GM12878 (cell line): Measurements from ENCODE around the gene FAF1. TPM values are rescaled to one million over a fixed set of nuclear protein-coding genes. Genes with fewer than 3 reads are reported as not detected.

Source experiments
- ATAC-seq: fragments of 200-7000 bp; cut with Tn5 transposase; 3 replicates; pipeline ENCODE4 v1.9.1; 2020; ENCODE audit warnings: mild to moderate bottlenecking, moderate library complexity
- BruUV-seq: library from RNA; stranded (reverse); fragments of 400-500 nt; replicated peaks from 2 replicates; lab custom pipeline; 2021; lab: Mats Ljungman, UMichigan
- CTCF ChIA-PET: fragments of 300-600 bp; sonication (Branson Sonifier 250); formaldehyde crosslinking; extraction: SDS; loops from one replicate; lab custom pipeline; 2021; ENCODE audit warnings: inconsistent platforms; lab: Yijun Ruan, JAX
- POLR2A ChIA-PET: fragments of 350-600 bp; formaldehyde crosslinking; extraction: SDS; loops from one replicate; lab custom pipeline; 2021; ENCODE audit warnings: inconsistent platforms; lab: Charles Lee
- RAD21 ChIA-PET: fragments of 300-600 bp; sonication (Branson Sonifier 250); formaldehyde crosslinking; loops from one replicate; lab custom pipeline; 2023; ENCODE audit warnings: antibody characterized with exemption; ENCODE audit not compliant: unreplicated experiment; lab: Charles Lee
- SMC1A ChIA-PET: fragments of 300-600 bp; sonication (Branson Sonifier 250); formaldehyde crosslinking; loops from one replicate; lab custom pipeline; 2023; ENCODE audit not compliant: unreplicated experiment, uncharacterized antibody; lab: Charles Lee
- DNase-seq: peaks from one replicate; pipeline ENCODE4 v3.0.0-alpha.2; 2011; ENCODE audit warnings: low read depth, low spot score
- FAIRE-seq: peaks from 3 replicates; lab custom pipeline; 2011; peaks lifted over from hg19 to GRCh38; lab: Jason Lieb, UNC
- H2AFZ ChIP-seq: 2 replicates; pipeline ENCODE4 v1.6.0; 2011; ENCODE audit warnings: low read depth, low read length, control low read depth; ENCODE audit not compliant: control insufficient read depth
- H3K27ac ChIP-seq: 2 replicates; pipeline ENCODE4 v1.5.1; 2011; ENCODE audit warnings: control low read depth; ENCODE audit not compliant: control insufficient read depth, insufficient read depth
- H3K27me3 ChIP-seq, 2 experiments: replicated peaks in 1 of 2; 2 replicates each; pipeline versions ENCODE4 v1.6.0 to v1.6.1; 2011; ENCODE audit warnings: low read length in 1 of 2; ENCODE audit not compliant: control insufficient read depth in 2 of 2, insufficient read depth in 2 of 2
- H3K36me3 ChIP-seq, 2 experiments: 2 replicates each; pipeline ENCODE4 v1.5.1; 2011; ENCODE audit warnings: low read length in 1 of 2; ENCODE audit not compliant: control insufficient read depth in 2 of 2, insufficient read depth in 2 of 2
- H3K4me1 ChIP-seq: 2 replicates; pipeline ENCODE4 v1.6.1; 2011; ENCODE audit warnings: mild to moderate bottlenecking, low read length, moderate library complexity, mixed read lengths; ENCODE audit not compliant: control insufficient read depth, insufficient read depth
- H3K4me2 ChIP-seq: 2 replicates; pipeline ENCODE4 v1.6.0; 2011; ENCODE audit warnings: control low read depth; ENCODE audit not compliant: control insufficient read depth, insufficient read depth
- H3K4me3 ChIP-seq: fragments of 200-600 bp; sonication (generic); 2 replicates; pipeline ENCODE4 v1.5.1; 2016
- H3K79me2 ChIP-seq: 2 replicates; pipeline ENCODE4 v1.6.0; 2011; ENCODE audit warnings: low read length; ENCODE audit not compliant: control insufficient read depth, insufficient read depth
- H3K9ac ChIP-seq: 2 replicates; pipeline ENCODE4 v1.8.0; 2011; ENCODE audit warnings: low read length, control low read depth, mixed read lengths; ENCODE audit not compliant: control insufficient read depth, insufficient read depth
- H3K9me3 ChIP-seq: replicated peaks from 3 replicates; pipeline ENCODE4 v1.5.1; 2011; ENCODE audit warnings: mild to moderate bottlenecking, low read length; ENCODE audit not compliant: control insufficient read depth, insufficient read depth
- H4K20me1 ChIP-seq: 2 replicates; pipeline ENCODE4 v1.6.0; 2011; ENCODE audit not compliant: control insufficient read depth, insufficient read depth
- ASH2L ChIP-seq: fragments of 300-600, 200-600 bp; sonication (generic); IDR thresholded peaks from 2 replicates; pipeline ENCODE4 v1.6.1; 2017; ENCODE audit warnings: low read depth, mild to moderate bottlenecking, borderline replicate concordance
- BRCA1 ChIP-seq: IDR thresholded peaks from 2 replicates; pipeline ENCODE4 v1.6.1; 2011; ENCODE audit warnings: low read depth, low read length, improper control_type of control experiment
- FOXM1 ChIP-seq: IDR thresholded peaks from 2 replicates; pipeline ENCODE4 v1.6.1; 2012; ENCODE audit warnings: low read depth, mild to moderate bottlenecking, inconsistent platforms, low read length, moderate library complexity
- KLF5 ChIP-seq: fragments of 450-650 bp; IDR thresholded peaks from 2 replicates; pipeline ENCODE4 v1.6.1; 2014; ENCODE audit warnings: mild to moderate bottlenecking; ENCODE audit not compliant: partially characterized antibody
- NR2C2 ChIP-seq: IDR thresholded peaks from 2 replicates; pipeline ENCODE4 v1.6.1; 2011; ENCODE audit warnings: borderline replicate concordance, low read depth; ENCODE audit not compliant: control insufficient read depth, insufficient read length
- PRDM15 ChIP-seq: fragments of 450-650 bp; formaldehyde crosslinking; IDR thresholded peaks from 2 replicates; pipeline ENCODE4 v1.4.0; 2020; ENCODE audit warnings: mild to moderate bottlenecking, moderate library complexity
- RELA ChIP-seq: fragments of 450-650 bp; IDR thresholded peaks from 2 replicates; pipeline ENCODE4 v1.8.0; 2014; ENCODE audit warnings: borderline replicate concordance; ENCODE audit not compliant: partially characterized antibody
- RELB ChIP-seq: fragments of 450-650 bp; IDR thresholded peaks from 2 replicates; pipeline ENCODE4 v1.6.1; 2017; ENCODE audit warnings: low read depth, mild to moderate bottlenecking, moderate library complexity
- SIN3A ChIP-seq: IDR thresholded peaks from 2 replicates; pipeline ENCODE4 v1.6.1; 2012; ENCODE audit warnings: low read depth, low read length, improper control_type of control experiment
- TAF1 ChIP-seq: IDR thresholded peaks from 2 replicates; pipeline ENCODE4 v1.6.1; 2011; ENCODE audit warnings: mild to moderate bottlenecking, low read depth, low read length, borderline replicate concordance
- ZBED1 ChIP-seq: IDR thresholded peaks from 2 replicates; pipeline ENCODE4 v1.6.1; 2016; ENCODE audit warnings: borderline replicate concordance
- ZNF207 ChIP-seq: fragments of 450-650 bp; IDR thresholded peaks from 2 replicates; pipeline ENCODE4 v1.6.1; 2014; ENCODE audit warnings: antibody characterized with exemption, mild to moderate bottlenecking, borderline replicate concordance
- ZNF592 ChIP-seq: fragments of 450-650 bp; IDR thresholded peaks from 2 replicates; pipeline ENCODE4 v1.6.1; 2017; ENCODE audit warnings: mild to moderate bottlenecking, moderate library complexity
- in situ Hi-C: fragments of 300-500 bp; cut with MboI; formaldehyde crosslinking; loops from 9 replicates; pipeline ENCODE4 v1.14.3; 2018; ENCODE audit warnings: mixed read lengths
- intact Hi-C: fragments of 100-400 bp; cut with micrococcal nuclease; formaldehyde crosslinking; loops from one replicate; pipeline ENCODE4 v1.14.2; 2022; ENCODE audit not compliant: unreplicated experiment
- polyA plus RNA-seq, 11 experiments: library from polyadenylated mRNA; depleted of rRNA in 4 of 11; unstranded in 6 of 11; stranded (reverse) in 5 of 11; fragments of >200 nt; fragmentation: Nextera tagmentation in 4 of 11; fragmentation: Illumina TruSeq in 1 of 11; extraction: Ambion mirVana in 4 of 11; extraction: Trizol in 1 of 11; gene quantifications; 1 replicate in 1 of 11; 2 replicates in 10 of 11; pipeline versions ENCODE4 v1.2.1 to v1.2.3, GENCODE V29; 2011 to 2016; ENCODE audit warnings: inconsistent platforms in 2 of 11, missing spikeins in 2 of 11, low read depth in 1 of 11
- total RNA-seq, 4 experiments: library from RNA; depleted of rRNA in 3 of 4; stranded (reverse); fragments of >200 nt in 3 of 4; fragmentation: Illumina TruSeq in 1 of 4; extraction: Trizol in 1 of 4; gene quantifications; 2 replicates each; pipeline versions ENCODE4 v1.2.1 to v1.2.3, GENCODE V29; 2013 to 2021

Gene FAF1
- total and polyA plus RNA-seq, 10 of the 15 experiments (the other 5 are each of a cell fraction or from before 2014, with no cell fraction given), result 8.6 to 54.5 (median 23.7) TPM

- ChIA-PET SMC1A (interaction anchor here (1.1 to 3.7 kb wide), 11 partner anchors 8 to 336 kb away, joined by 3 to 30 read pairs (median 7); no protein-coding TSS in a partner anchor), CTCF (interaction anchor here (0.6 to 5.1 kb wide), 8 partner anchors 14 to 334 kb away, joined by 3 to 77 read pairs (median 38); no protein-coding TSS in a partner anchor)
These were observed 256.8 kb downstream of the FAF1 start for GRCh38 chr1:50703240-50703639.

More at GRCh38 chr1:50703240-50703639, 256.8 kb downstream of the FAF1 start:
- in situ Hi-C loops, result no loop called here
- no TSS peak for BruUV-seq
- Histone ChIP-seq H3K27ac (no peak overlapping the region), H3K9ac (no peak overlapping the region), H3K4me2 (no peak overlapping the region), H4K20me1 (no peaks in the 10 kb centered on the region), H3K4me1 (no peaks in the 10 kb centered on the region), H2AFZ (no peak overlapping the region), H3K27me3 (no peaks in the 10 kb centered on the region), H3K36me3 (no peaks in the 10 kb centered on the region), H3K79me2 (no peaks in the 10 kb centered on the region), H3K9me3 (no peaks in the 10 kb centered on the region), H3K4me3 (no peak overlapping the region)
- no peak for FAIRE-seq
- DNase-seq, result no peak
- no peak for ATAC-seq
- intact Hi-C loops, result no loop called here
- POLR2A ChIA-PET, result interaction anchor here (1.4 kb wide), 1 partner anchor 91 kb away, joined by 3 read pairs; no protein-coding TSS in a partner anchor
- TF ChIP-seq KLF5 (no peak), RELB (no peak), RELA (no peak), SIN3A (no peak), ASH2L (no peak), TAF1 (no peak), ZNF592 (no peak), NR2C2 (no peak), ZNF207 (no peak), FOXM1 (no peak), BRCA1 (no peak), PRDM15 (CRISPR knock-in tag) (no peak), ZBED1 (no peak)
- RAD21 ChIA-PET, result interaction anchor here (1.0 to 3.9 kb wide), 3 partner anchors 96 to 336 kb away, joined by 3 to 63 read pairs (median 3); no protein-coding TSS in a partner anchor
